ENCODE measurements around the gene MYO16. TPM values are rescaled to one million over a fixed set of nuclear protein-coding genes. Genes with fewer than 3 reads are reported as not detected.

The MYO16 gene
- total RNA-seq, 4 donors from 2014 or later = under 0.01 to 0.21 TPM; not detected in 2

DNA sequence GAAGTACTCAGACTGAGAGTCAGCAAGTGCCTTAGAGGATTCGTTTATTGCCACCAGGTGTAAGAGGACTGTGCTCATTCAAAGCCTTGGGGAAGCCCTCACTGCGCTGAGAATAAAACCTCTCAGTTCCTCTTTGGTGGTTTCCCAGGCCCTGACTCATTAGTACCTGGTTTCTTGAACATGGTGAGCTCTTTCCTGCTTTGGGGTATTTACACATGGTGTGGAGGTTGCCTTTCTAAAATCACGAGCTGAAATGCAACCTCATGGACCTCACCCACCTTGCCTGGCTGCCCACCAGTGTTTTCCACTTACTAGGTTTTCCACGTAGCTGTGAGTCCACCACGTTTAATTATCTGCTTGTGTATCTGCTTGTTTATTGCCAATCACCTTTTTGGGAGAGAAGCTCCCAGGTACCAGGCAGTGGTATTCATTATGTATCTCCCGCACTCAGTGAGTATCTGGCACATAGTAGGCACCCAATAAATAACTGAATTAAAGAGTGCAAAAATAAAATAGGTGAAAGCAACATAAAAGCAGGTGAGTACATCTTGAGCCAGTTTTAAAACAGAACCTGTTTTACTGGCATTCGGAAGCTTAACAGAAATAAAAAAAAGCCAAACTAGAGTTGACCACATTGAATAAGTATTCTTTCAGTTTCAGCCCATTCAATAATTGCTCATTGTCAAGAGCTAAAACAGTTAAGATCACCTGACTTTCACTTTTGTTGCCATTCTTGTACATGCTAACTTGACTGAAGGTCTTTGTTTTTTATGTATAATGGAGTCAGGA lies 533.0 kb downstream of the MYO16 start:
- no peak for TF ChIP-seq EP300 (IDR thresholded peaks at IDR 0.05)
- TF ChIP-seq, protein P1, sequence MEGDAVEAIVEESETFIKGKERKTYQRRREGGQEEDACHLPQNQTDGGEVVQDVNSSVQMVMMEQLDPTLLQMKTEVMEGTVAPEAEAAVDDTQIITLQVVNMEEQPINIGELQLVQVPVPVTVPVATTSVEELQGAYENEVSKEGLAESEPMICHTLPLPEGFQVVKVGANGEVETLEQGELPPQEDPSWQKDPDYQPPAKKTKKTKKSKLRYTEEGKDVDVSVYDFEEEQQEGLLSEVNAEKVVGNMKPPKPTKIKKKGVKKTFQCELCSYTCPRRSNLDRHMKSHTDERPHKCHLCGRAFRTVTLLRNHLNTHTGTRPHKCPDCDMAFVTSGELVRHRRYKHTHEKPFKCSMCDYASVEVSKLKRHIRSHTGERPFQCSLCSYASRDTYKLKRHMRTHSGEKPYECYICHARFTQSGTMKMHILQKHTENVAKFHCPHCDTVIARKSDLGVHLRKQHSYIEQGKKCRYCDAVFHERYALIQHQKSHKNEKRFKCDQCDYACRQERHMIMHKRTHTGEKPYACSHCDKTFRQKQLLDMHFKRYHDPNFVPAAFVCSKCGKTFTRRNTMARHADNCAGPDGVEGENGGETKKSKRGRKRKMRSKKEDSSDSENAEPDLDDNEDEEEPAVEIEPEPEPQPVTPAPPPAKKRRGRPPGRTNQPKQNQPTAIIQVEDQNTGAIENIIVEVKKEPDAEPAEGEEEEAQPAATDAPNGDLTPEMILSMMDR (IDR thresholded peaks at IDR 0.05) = no peak
- TF ChIP-seq POLR2A (IDR thresholded peaks at IDR 0.05) = no peak
- WGBS, 2 donors = 72 to 80% methylated on average over 7 of the region's 7 CpGs
- no peak for DNase-seq (ENCODE audit: low spot score in 2 of 2)
- Histone ChIP-seq H3K4me3 (no peak overlapping the region), H3K27me3 (no peaks in the 10 kb centered on the region), H3K27ac (no peak overlapping the region), H3K4me1 (peaks cover 0 to 5% (median 0%) of the 10 kb centered on the region in 4 donors), H3K36me3 (no peaks in the 10 kb centered on the region), H3K9me3 (no peaks in the 10 kb centered on the region)

DNA sequence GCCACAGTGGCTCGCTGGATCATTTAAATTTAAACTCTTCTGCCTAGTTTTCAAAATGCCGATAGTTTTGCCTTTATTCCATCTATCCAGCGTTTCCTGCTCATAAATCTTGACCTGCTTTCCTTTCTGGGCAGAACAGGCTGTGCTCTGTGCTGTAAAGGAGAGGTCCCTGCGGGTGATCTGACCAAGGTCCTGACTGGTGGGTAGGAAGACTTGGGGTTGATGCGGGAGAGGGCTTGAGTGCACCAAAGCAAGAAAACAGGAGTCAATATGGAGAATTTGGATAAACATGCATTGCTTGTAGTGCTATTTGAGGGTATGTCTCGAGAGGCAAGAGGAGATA lies 533.6 kb downstream of the MYO16 start:
- H3K9me3 ChIP-seq = no peaks in the 10 kb centered on the region
- H3K27ac ChIP-seq = no peak overlapping the region
- DNase-seq (ENCODE audit: low spot score in 2 of 2) = no peak
- no peaks in the 10 kb centered on the region for H3K27me3 ChIP-seq
- H3K4me1 ChIP-seq = peaks cover 0 to 5% (median 0%) of the 10 kb centered on the region in 4 donors
- H3K36me3 ChIP-seq = no peaks in the 10 kb centered on the region
- WGBS, 2 donors = 52 to 59% methylated on average over 6 of the region's 6 CpGs
- TF ChIP-seq POLR2A (IDR thresholded peaks at IDR 0.05) = no peak
- TF ChIP-seq, protein P1 (IDR thresholded peaks at IDR 0.05) = no peak
- no peak for TF ChIP-seq EP300 (IDR thresholded peaks at IDR 0.05)
- no peak overlapping the region for H3K4me3 ChIP-seq

DNA sequence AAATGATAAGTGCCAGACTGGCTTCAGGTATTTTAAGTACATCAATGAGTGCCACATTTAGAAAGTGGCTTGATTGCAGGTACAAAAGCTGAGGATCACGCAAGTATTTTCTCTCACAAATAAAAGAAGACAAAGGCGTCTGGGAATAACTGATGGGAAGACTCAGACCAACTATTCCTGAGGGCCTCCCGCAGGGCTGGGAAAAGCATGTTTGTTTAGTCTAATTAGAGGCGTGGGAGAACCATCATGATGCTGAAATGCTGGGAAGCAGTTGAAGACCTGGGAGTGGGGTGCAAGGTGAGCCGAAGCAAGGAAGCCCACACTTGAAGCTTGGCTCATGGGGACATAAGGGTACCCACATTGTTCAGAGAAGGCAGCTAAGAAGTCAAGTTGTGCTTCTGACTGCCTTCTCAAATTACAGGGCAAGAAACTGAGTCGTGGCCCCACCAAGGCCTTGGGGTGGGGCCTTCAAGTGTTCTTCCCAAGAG lies 536.0 kb downstream of the MYO16 start:
- DNase-seq (ENCODE audit: low spot score in 2 of 2) = no peak
- no peaks in the 10 kb centered on the region for H3K9me3 ChIP-seq
- 68 to 73% methylated on average over 6 of the region's 6 CpGs for WGBS, 2 donors
- TF ChIP-seq EP300 (IDR thresholded peaks at IDR 0.05) (no peak), POLR2A (IDR thresholded peaks at IDR 0.05) (no peak)
- TF ChIP-seq, protein P1 (IDR thresholded peaks at IDR 0.05) = no peak
- no peak overlapping the region for H3K4me3 ChIP-seq
- H3K27ac ChIP-seq = no peak overlapping the region
- peaks cover 0 to 5% (median 0%) of the 10 kb centered on the region in 4 donors for H3K4me1 ChIP-seq
- no peaks in the 10 kb centered on the region for H3K36me3 ChIP-seq
- H3K27me3 ChIP-seq = no peaks in the 10 kb centered on the region

DNA sequence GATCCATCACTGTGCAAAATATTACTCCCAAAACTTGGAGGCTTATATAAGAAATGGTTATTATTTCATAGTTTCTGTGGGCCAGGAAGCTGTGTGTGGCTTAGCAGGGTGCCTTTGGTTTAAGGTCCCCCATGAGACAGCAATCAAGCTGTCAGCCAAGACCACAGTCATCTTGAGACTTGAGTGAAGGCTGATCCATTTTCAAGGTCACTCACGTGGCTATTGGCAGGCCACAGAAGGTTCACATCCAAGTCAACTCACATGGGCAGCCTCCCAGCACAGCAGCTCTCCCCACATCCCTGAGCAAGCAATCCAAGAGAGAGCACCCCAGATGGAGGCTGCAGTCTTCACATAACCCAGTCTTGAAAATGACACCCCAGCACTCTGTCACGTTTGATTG lies 537.4 kb downstream of the MYO16 start:
- no peak overlapping the region for H3K4me3 ChIP-seq
- H3K4me1 ChIP-seq = peaks cover 0 to 5% (median 0%) of the 10 kb centered on the region in 4 donors
- H3K27me3 ChIP-seq = no peaks in the 10 kb centered on the region
- H3K9me3 ChIP-seq = no peaks in the 10 kb centered on the region
- H3K27ac ChIP-seq = no peak overlapping the region
- H3K36me3 ChIP-seq = no peaks in the 10 kb centered on the region
- WGBS, 2 donors = 14 to 54% methylated on average over 1 to 2 of the region's 2 CpGs
- peak in 1 of 2 donors; percentile 14 for DNase-seq (ENCODE audit: low spot score in 2 of 2)
- no peak for TF ChIP-seq EP300 (IDR thresholded peaks at IDR 0.05)
- TF ChIP-seq, protein P1 (IDR thresholded peaks at IDR 0.05) = no peak
- TF ChIP-seq POLR2A (IDR thresholded peaks at IDR 0.05) = no peak

DNA sequence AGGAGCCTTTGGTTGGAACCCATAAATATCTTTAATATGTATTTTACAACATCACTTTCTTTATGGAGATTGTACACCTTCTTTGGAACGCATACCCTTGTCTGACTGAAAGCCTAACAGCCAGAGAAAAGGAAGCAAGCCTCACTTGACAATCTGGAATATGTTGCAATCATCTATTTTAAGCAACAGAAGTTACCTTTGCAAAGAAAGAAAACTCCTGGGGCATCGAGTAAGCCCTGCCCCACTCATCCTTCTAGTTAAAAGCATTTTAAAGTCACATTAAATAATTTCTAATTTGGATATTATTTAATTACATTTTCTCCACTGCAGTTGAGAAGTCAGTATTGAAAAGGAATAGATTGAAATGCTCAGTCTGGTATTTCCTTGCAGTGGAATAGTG lies 542.7 kb downstream of the MYO16 start:
- H3K4me1 ChIP-seq = no peaks in the 10 kb centered on the region
- H3K27me3 ChIP-seq = no peaks in the 10 kb centered on the region
- no peak overlapping the region for H3K4me3 ChIP-seq
- DNase-seq (ENCODE audit: low spot score in 2 of 2) = no peak
- WGBS, 2 donors = 74 to 86% methylated on average over 2 of the region's 2 CpGs
- no peak overlapping the region for H3K27ac ChIP-seq
- no peaks in the 10 kb centered on the region for H3K9me3 ChIP-seq
- H3K36me3 ChIP-seq = no peaks in the 10 kb centered on the region
- no peak for TF ChIP-seq EP300 (IDR thresholded peaks at IDR 0.05)
- TF ChIP-seq, protein P1 (IDR thresholded peaks at IDR 0.05) = no peak
- TF ChIP-seq POLR2A (IDR thresholded peaks at IDR 0.05) = no peak

Data from tibial nerve (tissue), 4 donors.